Fibroblast of the conjunctiva (primary cell): ENCODE results near the gene COX15.
A peak's percentile ranks its signal among the peaks of the same experiment; 100 is the strongest.
"Not testable (repeated sequence)": the region's sequence is repeated elsewhere in the genome, so short reads cannot be mapped to it uniquely, and the experiment has no call there.

Source experiments
- DNase-seq: peaks from one replicate; pipeline ENCODE4 v3.0.0-alpha.2; 2010; ENCODE audit warnings: low read depth

Gene COX15

DNA sequence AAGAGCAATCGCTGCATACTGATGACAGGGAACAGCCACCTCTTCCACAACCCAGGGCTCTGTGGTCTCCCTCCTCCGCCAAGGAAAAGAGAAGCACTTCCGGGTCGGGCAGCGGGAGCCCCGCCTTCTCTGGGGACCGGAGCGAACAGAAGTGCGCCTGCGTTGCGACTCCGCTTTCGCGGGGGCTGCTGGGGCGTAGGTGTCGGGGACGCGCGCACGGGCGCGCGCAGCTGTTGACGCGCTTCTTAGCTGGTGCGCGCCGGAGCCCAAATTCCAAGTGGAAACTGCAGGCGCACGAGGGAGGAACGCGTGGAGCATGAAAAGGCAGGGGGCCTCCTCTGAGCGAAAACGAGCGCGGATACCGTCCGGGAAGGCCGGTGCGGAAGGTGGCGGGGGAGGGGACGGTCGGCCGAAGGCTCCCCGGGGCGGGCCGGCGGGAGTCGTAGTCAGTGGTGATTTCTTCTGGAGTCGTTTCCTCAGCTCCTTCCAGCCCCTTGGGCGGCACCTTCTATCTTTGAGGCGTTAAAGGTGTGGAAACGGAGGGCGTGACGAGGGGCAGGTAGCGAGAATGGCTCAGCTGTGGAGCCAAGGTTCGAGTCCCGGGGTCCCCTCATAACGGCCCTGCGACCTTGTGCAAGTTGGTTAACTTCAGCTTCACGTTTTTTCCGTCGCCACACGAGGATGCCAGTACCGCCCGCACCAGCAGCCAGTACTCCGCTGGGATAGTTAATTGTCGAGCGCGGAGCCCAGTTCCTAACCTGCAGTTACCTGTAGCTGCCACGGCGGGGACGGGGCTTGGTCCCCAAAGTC is at the start of gene COX15, which contains the start of gene CUTC:
Gene COX15, minus strand, starts transcription at position 95 of the 810 bp plus-strand sequence. Its CDS starts 78 bp downstream, at position 17.
Gene CUTC, plus strand, starts transcription at position 202 of the 810 bp plus-strand sequence. Its CDS starts 115 bp downstream, at position 317.
- peak; percentile 93 for DNase-seq

DNA sequence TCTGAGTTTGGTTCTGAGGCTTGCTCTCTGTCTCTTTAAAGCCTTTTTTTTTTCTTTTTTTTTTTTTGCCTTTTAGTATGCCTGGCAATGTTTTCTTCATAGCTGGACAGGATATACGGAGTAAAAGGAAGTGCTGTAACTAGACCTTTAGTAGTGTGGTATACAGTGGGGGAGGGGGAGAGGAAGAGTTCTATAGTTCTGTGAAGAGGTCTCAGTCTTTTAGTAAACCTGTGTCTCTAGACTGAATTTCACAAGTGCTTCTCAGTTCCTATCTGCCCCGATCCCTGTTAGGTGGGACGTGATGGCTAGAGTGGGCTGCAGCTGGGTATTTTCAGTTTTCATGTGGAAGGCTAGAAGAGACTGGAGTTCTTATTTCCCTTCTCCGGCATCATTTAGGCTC is 47.4 kb upstream of the COX15 start:
- DNase-seq = peak; percentile 63

- no peak for DNase-seq
Measured at GRCh38 chr10:99777918-99778714, 46.2 kb upstream of the COX15 start.

DNA sequence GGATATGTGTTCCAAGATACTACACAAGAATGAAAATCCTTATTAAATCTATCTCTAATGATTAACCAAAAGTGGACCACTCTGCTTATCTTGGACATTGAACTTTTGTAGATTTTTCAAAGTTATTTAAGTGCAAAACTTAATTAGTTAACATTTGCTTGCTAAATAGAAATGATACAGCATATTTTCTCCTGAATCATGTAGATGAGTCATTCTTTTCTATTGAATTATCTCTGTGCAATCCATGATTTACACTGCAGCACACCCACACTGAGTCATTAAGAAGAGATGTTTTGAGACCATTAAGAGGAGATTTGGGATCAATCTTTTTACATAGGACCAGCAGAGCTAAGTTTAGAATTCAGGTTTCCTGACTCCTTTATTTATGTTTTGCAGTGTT is 43.9 kb upstream of the COX15 start:
- peak; percentile 78 for DNase-seq

DNA sequence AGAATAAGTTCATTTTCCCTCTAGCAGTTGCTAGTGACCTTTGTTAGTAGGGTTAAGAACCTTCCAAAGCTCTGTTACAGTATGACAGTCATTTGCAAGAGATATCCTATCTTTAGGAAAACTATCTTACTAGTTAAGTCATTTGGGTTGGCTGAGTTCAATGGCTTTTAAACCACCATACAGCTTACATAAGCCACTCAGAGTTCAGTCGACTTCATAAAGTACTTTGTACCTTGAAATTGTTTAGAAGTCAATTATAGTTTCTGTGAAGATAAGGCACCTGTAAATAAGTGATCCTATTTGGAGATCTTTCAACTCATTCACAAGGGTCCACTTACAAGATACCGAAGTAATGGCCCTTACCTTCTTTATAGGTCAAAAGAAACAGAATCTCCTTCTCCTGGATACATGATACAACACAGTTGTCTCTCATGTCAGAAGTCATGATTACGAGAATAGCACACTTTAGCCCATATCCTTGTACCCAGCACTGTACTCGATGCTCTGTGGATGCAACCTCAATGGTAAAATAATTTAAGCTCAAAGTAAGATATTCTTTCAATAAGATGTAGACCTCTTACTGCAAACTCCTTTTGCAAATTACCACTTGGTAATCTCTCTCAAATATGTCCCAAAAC is 38.6 kb upstream of the COX15 start:
- DNase-seq = no peak

DNA sequence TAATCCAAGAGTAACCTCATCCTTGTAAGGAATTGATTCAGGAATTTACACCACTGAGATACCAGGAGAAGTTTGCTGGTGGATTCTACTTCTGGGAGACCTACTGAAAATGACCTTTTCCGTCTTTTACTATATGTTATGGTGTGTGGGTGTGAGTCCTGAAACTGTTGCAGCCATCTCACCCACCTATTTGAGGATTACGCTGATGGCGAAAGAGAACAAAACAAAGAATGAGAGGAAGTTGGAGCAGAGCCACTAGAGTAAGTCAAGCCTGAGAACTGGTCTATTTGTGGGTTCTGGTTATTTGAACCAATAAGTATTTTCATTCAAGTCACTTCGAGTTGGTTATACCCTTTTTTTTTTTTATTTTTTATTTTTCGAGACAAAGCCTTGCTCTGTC is 37.8 kb upstream of the COX15 start:
- no peak for DNase-seq

DNA sequence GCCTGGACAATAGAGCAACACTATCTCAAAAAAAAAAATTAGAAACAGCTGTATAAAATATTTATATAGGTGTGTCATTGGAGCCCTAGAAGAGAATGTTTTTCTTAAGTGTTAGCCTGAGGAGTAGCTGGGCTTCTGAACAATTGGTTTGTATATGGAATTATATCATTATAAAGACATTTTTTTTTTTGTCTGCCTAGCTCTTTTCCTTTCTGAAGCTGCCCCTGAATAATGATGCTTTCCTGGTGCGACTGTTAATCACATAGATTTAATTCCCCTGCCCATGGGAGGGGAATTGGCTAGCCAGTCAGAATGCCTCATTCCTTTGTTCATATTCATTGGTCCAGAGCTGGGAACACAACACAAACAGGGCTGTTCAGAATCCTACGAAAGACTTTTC is 36.6 kb upstream of the COX15 start:
- DNase-seq = no peak

DNA sequence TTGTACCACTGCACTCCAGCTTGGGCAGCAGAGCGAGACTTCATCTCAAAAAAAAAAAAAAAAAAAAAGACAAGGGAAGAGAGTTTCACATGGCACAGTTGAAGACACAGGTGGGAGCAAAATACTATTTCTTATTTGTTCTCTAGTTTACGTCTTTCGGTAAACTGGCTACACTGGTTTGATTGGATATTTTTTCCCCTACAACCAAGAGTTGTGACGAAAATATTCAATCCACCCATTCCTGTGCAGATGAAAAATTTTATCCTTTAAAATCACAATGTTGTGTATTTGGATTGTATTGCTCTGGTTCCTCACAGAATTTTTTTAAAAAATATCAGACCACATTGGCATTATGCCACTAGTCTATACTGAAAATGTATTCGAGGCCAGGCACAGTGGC is 36.0 kb upstream of the COX15 start:
- DNase-seq = no peak

- no peak for DNase-seq
Measured at GRCh38 chr10:99766302-99766681, 34.4 kb upstream of the COX15 start.

DNA sequence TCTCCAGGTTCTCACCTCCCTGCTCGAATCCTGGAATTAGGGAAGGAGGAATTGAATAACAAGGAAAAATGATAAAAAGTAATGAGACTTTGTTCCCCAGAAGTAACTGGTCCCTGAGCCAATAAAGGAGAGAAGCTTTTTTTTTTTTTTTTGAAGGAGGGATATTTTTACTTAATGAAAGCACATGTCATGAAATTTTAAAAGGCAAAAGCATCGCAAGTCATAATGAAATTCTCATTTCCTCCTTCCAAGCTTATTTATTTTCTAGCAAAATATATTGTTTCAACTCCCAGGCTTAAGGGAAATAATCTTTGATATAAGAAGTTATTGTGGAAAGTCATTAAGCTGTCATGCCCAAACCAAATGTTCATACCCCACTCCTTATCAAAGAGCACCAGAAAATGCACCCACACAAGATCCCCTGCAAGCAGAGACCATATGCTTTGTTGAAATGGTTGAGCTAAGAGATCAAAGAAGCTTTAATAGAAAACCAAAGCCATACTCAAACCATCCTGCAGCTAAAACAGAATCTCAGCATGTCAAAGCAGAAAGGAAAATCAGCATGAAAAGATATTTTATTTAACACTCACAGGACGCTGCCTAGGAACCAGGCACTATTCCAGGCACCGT is 33.9 kb upstream of the COX15 start:
- DNase-seq = no peak

DNA sequence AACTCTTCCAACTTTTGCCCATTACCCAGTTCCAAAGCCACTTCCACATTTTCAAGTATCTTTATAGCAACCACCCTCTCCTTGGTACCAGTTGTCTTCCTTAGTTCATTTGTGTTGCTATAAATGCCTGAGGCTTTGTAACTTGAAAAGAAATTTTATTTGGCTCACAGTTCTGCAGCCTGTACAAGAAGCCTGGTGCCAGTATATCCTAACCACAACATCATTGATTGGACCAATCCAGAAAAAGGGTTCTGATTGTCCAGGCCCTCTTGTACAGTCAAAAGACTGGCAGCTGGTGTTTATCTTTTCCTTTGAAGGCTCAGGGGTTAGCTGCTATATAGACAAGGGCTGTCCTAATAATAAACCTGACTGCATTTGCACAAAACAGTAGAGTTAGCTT is 29.4 kb upstream of the COX15 start:
- DNase-seq = no peak

GRCh38 chr10:99760321-99760720 is 28.4 kb upstream of the COX15 start:
- DNase-seq = no peak

DNA sequence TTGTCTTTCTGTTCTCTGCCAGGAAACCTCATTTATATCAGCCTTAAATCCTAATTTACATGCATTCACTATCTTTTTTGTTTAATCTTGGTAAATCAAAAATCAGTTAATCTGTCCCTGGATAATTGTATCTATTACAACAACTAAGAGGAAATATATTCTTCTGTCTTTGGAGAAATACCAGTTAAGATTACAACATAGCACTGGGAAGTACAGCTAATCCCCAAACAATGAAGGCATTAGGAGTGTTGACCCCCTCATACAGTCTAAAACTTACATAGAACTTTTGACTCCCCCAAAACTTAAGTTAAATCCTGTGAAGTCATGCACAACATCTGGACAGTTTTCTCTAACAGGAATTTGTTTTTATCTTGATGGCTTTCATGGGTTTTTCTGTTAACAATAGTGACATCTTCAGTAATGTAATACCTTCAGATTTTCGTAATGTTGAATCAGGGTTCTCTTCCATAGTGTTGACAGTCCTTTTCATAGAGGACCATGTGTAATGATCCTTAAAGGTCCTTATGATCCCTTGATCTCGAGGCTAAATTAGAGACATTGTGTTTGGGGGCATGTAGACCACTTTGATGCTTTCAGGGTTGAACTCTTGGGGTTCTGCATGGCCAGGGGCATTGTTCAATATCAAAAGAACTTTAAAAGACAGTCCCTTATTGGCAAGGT is 26.4 kb upstream of the COX15 start:
- peak; percentile 71 for DNase-seq

DNA sequence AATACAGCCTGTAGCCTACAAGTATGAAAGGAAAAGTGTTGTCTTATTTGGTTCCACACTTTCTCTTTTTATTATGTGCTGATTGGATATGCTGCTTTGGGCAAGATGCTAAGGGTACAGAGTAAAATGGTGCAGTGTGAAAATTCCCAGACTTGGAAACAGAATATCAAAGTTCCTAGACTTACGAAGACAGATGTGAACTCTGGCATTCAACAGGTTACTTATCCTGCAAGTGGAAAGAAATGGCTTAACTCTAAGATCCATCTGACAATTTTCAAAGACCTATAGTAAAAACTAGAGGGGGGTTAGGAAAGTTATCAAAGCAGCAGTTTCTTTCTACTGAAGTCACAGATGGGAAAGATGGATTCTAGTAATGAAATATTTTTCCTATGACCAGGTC is 24.2 kb upstream of the COX15 start:
- DNase-seq = no peak

- DNase-seq = no peak
Measured at GRCh38 chr10:99754670-99755069, 22.7 kb upstream of the COX15 start.

GRCh38 chr10:99750641-99751040 is 18.7 kb upstream of the COX15 start:
- no peak for DNase-seq

DNA sequence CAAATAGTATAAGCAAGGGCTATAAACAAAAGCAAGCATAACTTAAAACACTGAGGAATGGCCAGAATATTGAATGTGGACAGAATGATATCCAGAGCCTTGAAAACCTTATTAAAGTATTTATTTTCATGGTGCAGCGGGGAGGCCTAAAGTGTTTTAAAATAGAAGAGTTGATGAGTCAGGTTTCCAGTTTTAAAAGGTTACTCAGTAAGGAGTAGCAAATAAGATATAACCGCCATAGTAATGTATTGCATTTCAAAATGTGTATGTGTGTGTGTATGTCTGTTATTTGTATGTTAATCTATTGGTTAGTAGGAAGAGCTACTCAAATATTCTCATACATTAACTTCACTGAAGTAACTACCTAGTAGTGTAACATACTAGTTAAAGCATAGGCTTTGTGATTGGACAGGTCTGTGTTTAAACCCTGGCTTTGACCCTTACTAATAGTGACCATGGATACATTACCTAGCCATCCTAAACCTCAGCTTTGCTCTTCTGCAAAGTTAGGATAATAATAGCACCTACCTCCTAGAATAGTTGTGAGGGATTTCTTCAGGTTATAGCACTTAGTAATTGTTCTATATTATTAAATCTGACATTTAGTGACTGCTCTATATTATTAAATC is 17.0 kb upstream of the COX15 start:
- DNase-seq = no peak

DNA sequence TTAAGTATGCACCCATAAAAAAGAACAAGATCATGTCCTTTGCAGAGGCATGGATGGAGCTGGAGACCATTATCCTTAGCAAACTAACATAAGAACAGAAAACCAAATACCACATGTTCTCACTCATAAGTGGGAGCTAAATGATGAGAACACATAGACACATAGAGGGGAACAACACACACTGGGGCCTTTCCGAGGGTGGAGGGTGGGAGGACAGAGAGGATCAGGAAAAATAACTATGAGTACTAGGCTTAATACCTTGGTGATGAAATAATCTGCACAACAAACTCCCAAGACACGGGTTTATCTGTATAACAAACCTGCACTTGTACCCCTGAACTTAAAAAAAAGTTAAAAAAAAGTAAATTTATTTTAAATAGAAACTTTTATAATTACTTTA is 14.2 kb upstream of the COX15 start:
- not testable (repeated sequence) for DNase-seq

DNA sequence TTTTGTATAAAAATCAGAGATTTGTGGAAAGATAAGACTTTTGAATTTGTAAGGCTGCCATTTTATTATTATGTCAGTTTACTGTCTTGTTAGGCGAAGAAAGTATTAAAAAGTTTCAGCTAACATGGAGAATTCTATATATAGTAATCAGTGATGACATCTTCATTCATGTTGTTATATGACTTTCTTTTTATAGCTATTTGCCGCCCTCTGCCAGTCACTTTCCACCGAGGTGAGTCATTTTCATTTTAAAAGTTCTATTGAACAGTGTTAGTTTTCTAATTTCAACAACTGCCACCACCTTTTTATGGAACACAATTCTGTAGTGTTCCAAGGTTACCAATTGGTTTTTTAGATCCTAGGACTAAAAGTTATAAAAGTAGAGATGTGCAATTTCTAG is 11.9 kb upstream of the COX15 start:
- DNase-seq = no peak

DNA sequence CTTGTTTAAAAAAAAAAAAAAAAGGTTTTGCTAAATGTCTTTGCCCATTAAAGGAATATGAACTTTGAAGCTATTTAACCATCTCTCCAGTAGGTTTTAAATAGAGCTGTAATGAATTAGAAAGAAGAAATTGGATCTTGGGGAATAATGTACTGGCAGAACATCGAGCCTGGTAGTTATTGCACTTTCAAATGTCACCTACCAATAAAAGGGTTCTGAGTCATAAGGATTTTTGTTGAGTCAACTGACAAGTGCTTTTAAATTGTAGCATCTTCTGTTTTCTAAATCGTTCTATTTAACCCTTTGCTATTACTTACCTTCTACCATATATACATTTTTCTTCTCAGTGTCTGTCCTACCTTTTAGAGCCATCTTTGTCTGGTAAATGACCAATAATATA is 10.8 kb upstream of the COX15 start:
- no peak for DNase-seq

GRCh38 chr10:99742254-99742653 is 10.3 kb upstream of the COX15 start:
- no peak for DNase-seq
